Neural cell (in vitro differentiated cells): ENCODE measurements around the gene SDK2. TPM values are rescaled to one million over a fixed set of nuclear protein-coding genes. Genes with fewer than 3 reads are reported as not detected.
A peak's percentile ranks its signal among the peaks of the same experiment; 100 is the strongest.
"Not testable (repeated sequence)": the region's sequence is repeated elsewhere in the genome, so short reads cannot be mapped to it uniquely, and the experiment has no call there.

ENCODE experiments used
- H2AFZ ChIP-seq: fragments of 200-600, 300-800 bp; sonication (generic), shearing (Covaris generic); 2 replicates; pipeline ENCODE4 v1.6.0; 2014; ENCODE audit warnings: low read depth, mild to moderate bottlenecking, antibody characterized with exemption, low read length, moderate library complexity
- H3F3A ChIP-seq: fragments of 200-600 bp; shearing (Covaris generic); 2 replicates; pipeline ENCODE4 v1.6.1; 2016; ENCODE audit warnings: mild to moderate bottlenecking, moderate library complexity, mixed read lengths, antibody characterized with exemption, low read length; ENCODE audit not compliant: insufficient read depth, poor library complexity, severe bottlenecking
- H3K27ac ChIP-seq: fragments of 200-600, 300-800 bp; sonication (generic), shearing (Covaris generic); 2 replicates; pipeline ENCODE4 v1.5.1; 2014; ENCODE audit warnings: mild to moderate bottlenecking, low read length, moderate library complexity
- H3K27me3 ChIP-seq: fragments of 300-800, 200-600 bp; sonication (generic), shearing (Covaris generic); 2 replicates; pipeline ENCODE4 v1.6.0; 2014; ENCODE audit warnings: mild to moderate bottlenecking, low read depth, low read length, moderate library complexity; ENCODE audit not compliant: insufficient read depth
- H3K36me3 ChIP-seq: fragments of 300-800, 200-600 bp; sonication (generic), shearing (Covaris generic); 2 replicates; pipeline ENCODE4 v1.5.1; 2014; ENCODE audit warnings: mild to moderate bottlenecking, antibody characterized with exemption, low read length, moderate library complexity; ENCODE audit not compliant: insufficient read depth
- H3K4me2 ChIP-seq: fragments of 300-800, 200-600 bp; sonication (generic), shearing (Covaris generic); 2 replicates; pipeline ENCODE4 v1.6.0; 2014; ENCODE audit warnings: mild to moderate bottlenecking, low read length
- H3K4me3 ChIP-seq: fragments of 300-800, 200-600 bp; sonication (generic), shearing (Covaris generic); 2 replicates; pipeline ENCODE4 v1.5.1; 2014; ENCODE audit warnings: mild to moderate bottlenecking, low read length, moderate library complexity
- H3K79me2 ChIP-seq: fragments of 200-600 bp; shearing (Covaris generic); replicated peaks from 2 replicates; pipeline ENCODE4 v1.6.0; 2014; ENCODE audit warnings: mild to moderate bottlenecking, low read length, moderate library complexity; ENCODE audit not compliant: insufficient read depth
- H3K9ac ChIP-seq: fragments of 300-800, 200-600 bp; sonication (generic), shearing (Covaris generic); 2 replicates; pipeline ENCODE4 v1.6.1; 2016; ENCODE audit warnings: mild to moderate bottlenecking, low read length, mixed read lengths
- H3K9me2 ChIP-seq: fragments of 200-600 bp; shearing (Covaris generic); 2 replicates; pipeline ENCODE4 v1.6.1; 2016; ENCODE audit warnings: mild to moderate bottlenecking, low read length, mixed read lengths; ENCODE audit not compliant: insufficient read depth
- H3K9me3 ChIP-seq: fragments of 200-600, 300-800 bp; sonication (generic), shearing (Covaris generic); 2 replicates; pipeline ENCODE4 v1.6.1; 2016; ENCODE audit warnings: mild to moderate bottlenecking, mixed run types, low read length, moderate library complexity, mixed read lengths
- H4K20me1 ChIP-seq: fragments of 200-600 bp; shearing (Covaris generic); 2 replicates; pipeline ENCODE4 v1.6.1; 2016; ENCODE audit warnings: mild to moderate bottlenecking, mixed run types; ENCODE audit not compliant: insufficient read depth
- EP300 ChIP-seq: fragments of 450-650 bp; conservative IDR thresholded peaks from 2 replicates; pipeline ENCODE4 v1.6.1; 2014; ENCODE audit warnings: antibody characterized with exemption, mild to moderate bottlenecking, moderate library complexity; ENCODE audit not compliant: poor library complexity, severe bottlenecking
- EZH2 ChIP-seq: fragments of 200-600, 300-800 bp; shearing (Covaris generic), sonication (generic); IDR thresholded peaks from 2 replicates; pipeline ENCODE4 v1.6.1; 2014; ENCODE audit warnings: antibody characterized with exemption, low read length, borderline replicate concordance, mild to moderate bottlenecking; ENCODE audit not compliant: insufficient read depth, poor library complexity, severe bottlenecking
- MXI1 ChIP-seq: fragments of 450-650 bp; conservative IDR thresholded peaks from 2 replicates; pipeline ENCODE4 v1.6.1; 2014; ENCODE audit warnings: antibody characterized with exemption, mild to moderate bottlenecking; ENCODE audit not compliant: poor library complexity, severe bottlenecking
- RAD21 ChIP-seq: fragments of 450-650 bp; conservative IDR thresholded peaks from 2 replicates; pipeline ENCODE4 v1.6.1; 2014; ENCODE audit warnings: antibody characterized with exemption, mild to moderate bottlenecking, moderate library complexity
- polyA plus RNA-seq: library from polyadenylated mRNA; depleted of rRNA; stranded (reverse); fragments of >200 nt; gene quantifications from 2 replicates; pipeline ENCODE4 v1.2.3, GENCODE V29; 2014
- TF ChIP-seq, protein P1 (sequence below): fragments of 450-650 bp; IDR thresholded peaks from 2 replicates; pipeline ENCODE4 v1.5.1; 2014; ENCODE audit warnings: antibody characterized with exemption, mild to moderate bottlenecking, moderate library complexity; ENCODE audit not compliant: poor library complexity, severe bottlenecking

SDK2 gene
- polyA plus RNA-seq, 1 donor from 2014 or later, result 0.73 TPM

DNA sequence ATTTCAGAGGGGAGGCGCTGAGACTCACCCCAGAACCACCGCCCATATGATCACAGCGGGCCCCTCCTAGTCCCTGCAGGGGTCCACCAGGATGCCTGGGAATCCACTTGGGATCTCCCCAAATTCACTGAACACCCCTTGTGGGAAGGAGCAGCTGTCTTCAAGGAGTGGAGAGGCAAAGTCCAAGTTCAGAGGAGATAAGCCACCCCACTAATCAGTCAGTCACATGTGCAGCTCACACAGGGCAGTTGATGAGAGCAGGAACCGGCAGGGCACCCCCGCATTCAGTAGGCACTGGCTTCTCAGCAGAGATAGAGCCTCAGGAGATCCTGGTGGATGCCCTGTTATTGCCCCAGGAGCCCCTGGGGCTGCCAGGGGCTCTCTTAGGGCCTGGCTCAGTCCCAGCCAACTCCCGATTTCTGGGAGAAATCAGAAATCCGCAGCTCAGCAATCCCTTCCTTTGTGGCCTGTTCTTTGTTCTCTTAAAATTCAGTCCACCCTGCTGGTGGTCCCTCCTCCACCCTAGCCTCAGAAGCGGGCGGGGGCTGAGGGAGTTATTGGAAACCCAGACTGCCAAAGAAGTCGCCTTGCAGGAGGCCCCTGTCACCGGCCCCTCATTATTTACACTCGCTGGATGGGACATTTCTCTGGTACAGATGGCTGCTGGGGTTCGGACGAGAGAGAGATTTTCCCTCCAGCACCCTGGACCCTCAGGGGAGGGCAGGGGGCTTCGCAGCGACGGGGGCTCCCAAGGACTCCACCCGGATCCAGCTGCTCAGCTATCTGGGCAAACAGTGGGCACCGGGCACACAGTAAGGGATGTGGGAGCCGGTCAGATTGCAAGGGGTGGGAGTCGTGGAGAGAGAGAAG, 334.3 kb downstream of the SDK2 start:
- Histone ChIP-seq H3K36me3 (no peaks in the 10 kb centered on the region), H3K9ac (peak overlapping the region; percentile 97), H3K27me3 (no peaks in the 10 kb centered on the region), H4K20me1 (no peaks in the 10 kb centered on the region), H3K9me2 (no peaks in the 10 kb centered on the region), H3K79me2 (peaks cover 54% of the 10 kb centered on the region), H3F3A (no peaks in the 10 kb centered on the region), H3K9me3 (no peaks in the 10 kb centered on the region), H3K4me3 (peak overlapping the region; percentile 99), H3K4me2 (peak overlapping the region; percentile 58), H3K27ac (peak overlapping the region; percentile 88), H2AFZ (peak overlapping the region; percentile 83)
- TF ChIP-seq EZH2, result no peak
- peak; percentile 29 for TF ChIP-seq MXI1
- no peak for TF ChIP-seq EP300
- TF ChIP-seq, protein P1, sequence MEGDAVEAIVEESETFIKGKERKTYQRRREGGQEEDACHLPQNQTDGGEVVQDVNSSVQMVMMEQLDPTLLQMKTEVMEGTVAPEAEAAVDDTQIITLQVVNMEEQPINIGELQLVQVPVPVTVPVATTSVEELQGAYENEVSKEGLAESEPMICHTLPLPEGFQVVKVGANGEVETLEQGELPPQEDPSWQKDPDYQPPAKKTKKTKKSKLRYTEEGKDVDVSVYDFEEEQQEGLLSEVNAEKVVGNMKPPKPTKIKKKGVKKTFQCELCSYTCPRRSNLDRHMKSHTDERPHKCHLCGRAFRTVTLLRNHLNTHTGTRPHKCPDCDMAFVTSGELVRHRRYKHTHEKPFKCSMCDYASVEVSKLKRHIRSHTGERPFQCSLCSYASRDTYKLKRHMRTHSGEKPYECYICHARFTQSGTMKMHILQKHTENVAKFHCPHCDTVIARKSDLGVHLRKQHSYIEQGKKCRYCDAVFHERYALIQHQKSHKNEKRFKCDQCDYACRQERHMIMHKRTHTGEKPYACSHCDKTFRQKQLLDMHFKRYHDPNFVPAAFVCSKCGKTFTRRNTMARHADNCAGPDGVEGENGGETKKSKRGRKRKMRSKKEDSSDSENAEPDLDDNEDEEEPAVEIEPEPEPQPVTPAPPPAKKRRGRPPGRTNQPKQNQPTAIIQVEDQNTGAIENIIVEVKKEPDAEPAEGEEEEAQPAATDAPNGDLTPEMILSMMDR, result no peak

DNA sequence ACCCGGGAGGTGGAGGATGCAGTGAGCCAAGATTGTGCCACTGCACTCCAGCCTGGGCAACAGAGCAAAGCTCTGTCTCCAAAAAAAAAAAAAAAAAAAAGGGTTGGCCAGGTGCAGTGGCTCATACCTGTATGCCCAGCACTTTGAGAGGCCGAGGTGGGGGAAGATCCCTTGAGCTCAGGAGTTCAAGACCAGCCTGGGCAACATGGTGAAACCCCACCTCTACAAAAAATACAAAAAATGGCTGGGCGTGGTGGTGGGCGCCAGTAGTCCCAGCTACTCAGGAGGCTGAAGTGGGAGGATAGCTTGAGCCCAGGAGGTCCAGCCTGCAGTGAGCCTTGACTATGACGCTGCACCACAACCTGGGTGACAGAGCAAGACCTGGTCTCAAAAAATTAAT, 335.3 kb downstream of the SDK2 start:
- not testable (repeated sequence) for H3K27me3 ChIP-seq, H3K4me3 ChIP-seq, H3K27ac ChIP-seq, H3K9me3 ChIP-seq, H2AFZ ChIP-seq, H3K36me3 ChIP-seq, H3F3A ChIP-seq, H3K9me2 ChIP-seq, H4K20me1 ChIP-seq
- peak overlapping the region; percentile 58 for H3K4me2 ChIP-seq
- H3K9ac ChIP-seq, result peak overlapping the region; percentile 97
- peaks cover 62% of the 10 kb centered on the region for H3K79me2 ChIP-seq

DNA sequence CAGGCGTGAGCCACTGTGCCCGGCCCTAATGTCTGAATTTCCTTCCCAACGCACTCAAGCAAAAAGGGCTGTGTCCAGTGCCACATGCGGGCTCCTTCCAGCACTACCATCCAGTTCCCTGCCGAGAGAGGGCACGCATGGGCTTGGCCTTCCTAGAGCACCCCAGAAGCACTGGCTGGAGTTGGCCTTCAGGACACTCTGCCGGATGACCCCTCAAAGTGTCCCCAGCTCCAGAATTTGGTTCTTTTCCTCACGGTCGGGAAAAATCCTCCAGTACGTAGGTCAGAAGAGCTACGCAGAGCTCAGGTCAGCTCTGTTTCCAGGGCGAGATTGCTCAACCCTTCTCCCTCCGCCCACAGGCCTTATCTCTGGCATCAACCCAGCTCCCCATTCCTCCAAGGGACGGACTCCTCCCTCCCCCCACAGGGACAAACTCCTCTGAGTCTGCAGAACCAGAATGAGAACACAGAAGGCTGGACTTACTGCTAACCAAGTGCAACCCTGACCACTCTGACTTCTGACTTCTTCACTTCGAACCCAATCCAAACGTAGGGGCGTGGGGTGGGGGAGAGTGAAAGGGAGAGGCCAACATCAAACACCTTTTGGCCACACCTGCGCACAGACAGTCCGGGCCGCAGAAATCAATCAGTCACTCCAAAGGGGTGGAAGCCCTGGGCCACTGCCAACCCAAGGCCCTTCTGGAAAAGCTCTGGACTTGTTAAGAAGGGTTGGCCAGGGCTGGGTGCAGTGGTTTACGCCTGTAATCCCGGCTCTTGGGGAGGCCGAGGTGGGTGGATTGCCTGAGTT, 336.0 kb downstream of the SDK2 start:
- Histone ChIP-seq H3K79me2 (peaks cover 70% of the 10 kb centered on the region), H3K9me3 (no peaks in the 10 kb centered on the region)

More for the DNA sequence above, 336.0 kb downstream of the SDK2 start:
- Histone ChIP-seq H3K36me3 (no peaks in the 10 kb centered on the region), H3K27ac (no peak overlapping the region), H3K4me3 (no peak overlapping the region), H4K20me1 (no peaks in the 10 kb centered on the region), H3K27me3 (no peaks in the 10 kb centered on the region), H3F3A (no peaks in the 10 kb centered on the region), H3K9ac (no peak overlapping the region), H3K9me2 (no peaks in the 10 kb centered on the region), H2AFZ (no peak overlapping the region), H3K4me2 (no peak overlapping the region)
- no peak for TF ChIP-seq RAD21
- TF ChIP-seq, protein P1, result no peak
